HPDE6-E6E7 (cell line): ENCODE measurements around the gene EFNA5.
A peak's percentile ranks its signal among the peaks of the same experiment; 100 is the strongest.
"Not testable (repeated sequence)": the region's sequence is repeated elsewhere in the genome, so short reads cannot be mapped to it uniquely, and the experiment has no call there.

Experiments used
- DNase-seq: peaks from one replicate; pipeline ENCODE4 v3.0.0; 2011; ENCODE audit warnings: missing footprints; ENCODE audit errors: extremely low spot score

EFNA5 gene

GRCh38 chr5:107459605-107460004 lies 211.1 kb downstream of the EFNA5 start:
- DNase-seq = no peak

DNA sequence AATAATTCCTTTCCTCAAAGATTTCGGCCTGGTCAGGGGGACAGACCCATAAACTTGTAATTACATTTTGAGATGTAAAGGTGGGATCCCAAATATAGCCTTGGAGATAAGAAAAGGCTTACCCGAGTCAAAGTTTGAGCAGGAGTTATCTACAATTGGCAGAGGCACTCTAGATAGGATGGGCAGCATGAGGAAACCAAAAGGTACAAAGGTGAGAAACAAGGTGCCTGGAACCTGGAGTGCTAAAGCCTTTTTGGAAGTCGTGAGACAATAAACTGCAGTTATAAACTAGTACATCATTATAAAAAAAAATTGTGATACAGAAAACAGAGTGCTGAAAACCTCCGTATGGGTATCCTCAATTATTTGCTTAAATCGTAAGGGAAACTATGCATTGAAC lies 212.4 kb downstream of the EFNA5 start:
- DNase-seq = no peak

- DNase-seq = no peak
These were observed 212.9 kb downstream of the EFNA5 start for GRCh38 chr5:107457881-107458280.

DNA sequence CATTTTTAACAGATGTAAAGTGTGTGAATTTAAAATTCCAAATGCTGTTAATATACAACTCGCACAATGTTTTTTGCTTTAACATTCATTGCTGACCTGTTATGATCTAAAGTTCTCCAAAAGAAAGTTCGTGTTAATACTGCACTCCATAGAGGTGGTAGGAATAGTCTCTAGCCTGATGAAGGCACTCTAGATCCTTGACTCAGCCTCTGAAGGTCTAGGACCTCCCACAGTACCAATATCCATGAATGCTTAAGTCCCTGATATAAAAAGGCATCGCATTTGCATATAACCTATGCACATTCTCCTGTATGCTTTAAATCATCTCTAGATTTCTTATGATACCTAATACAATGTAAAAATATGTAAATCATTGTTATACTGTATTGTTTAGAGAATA lies 213.6 kb downstream of the EFNA5 start:
- DNase-seq = no peak

DNA sequence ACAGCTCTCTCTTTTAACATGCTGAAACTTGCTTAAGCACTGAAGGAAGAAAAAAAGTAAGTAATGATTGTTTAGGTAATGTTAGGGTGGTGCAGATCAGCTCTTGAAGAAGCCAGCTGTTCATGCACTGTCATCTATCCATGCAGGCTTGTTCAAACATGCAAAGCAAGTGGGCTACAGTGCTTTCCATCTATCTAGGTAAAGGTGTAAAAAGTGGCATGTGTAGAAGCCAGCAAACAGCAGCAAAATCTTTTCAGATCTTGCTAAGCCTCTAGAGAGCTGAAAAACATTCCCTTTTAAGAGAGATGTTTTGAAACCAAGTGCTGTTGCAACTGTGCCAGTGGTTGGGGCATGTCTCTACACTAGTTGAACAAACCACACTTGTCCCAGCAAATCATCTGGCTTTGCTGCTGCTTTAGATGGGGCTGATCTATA lies 214.4 kb downstream of the EFNA5 start:
- DNase-seq = peak; percentile 42

GRCh38 chr5:107455111-107455544 lies 215.6 kb downstream of the EFNA5 start:
- no peak for DNase-seq

GRCh38 chr5:107451827-107452226 lies 218.9 kb downstream of the EFNA5 start:
- DNase-seq = not testable (repeated sequence)

GRCh38 chr5:107451028-107451427 lies 219.7 kb downstream of the EFNA5 start:
- no peak for DNase-seq

- DNase-seq = no peak
These were observed 220.2 kb downstream of the EFNA5 start for GRCh38 chr5:107450531-107450930.

- DNase-seq = no peak
These were observed 221.4 kb downstream of the EFNA5 start for GRCh38 chr5:107449369-107449768.

- no peak for DNase-seq
These were observed 223.2 kb downstream of the EFNA5 start for GRCh38 chr5:107447587-107447986.

- no peak for DNase-seq
These were observed 223.8 kb downstream of the EFNA5 start for GRCh38 chr5:107446972-107447371.

DNA sequence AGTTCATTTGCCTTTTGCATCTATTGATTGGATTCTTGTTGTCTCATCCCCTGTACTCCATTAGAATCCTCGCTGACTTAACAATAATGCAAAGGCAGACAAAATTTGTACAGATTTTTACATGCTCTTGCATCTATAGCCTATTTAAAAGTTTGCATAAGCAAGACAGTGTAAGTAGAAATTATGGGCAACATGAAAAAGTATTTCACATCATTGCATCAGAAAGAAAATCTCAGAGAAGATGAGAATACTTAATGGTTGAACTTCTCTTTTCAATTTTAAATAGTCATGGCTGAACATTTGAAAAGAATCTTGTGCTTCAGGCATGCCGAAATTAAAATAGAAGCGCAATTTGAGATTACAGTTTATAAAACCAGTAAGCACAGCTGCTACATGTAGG lies 226.4 kb downstream of the EFNA5 start:
- DNase-seq = no peak

DNA sequence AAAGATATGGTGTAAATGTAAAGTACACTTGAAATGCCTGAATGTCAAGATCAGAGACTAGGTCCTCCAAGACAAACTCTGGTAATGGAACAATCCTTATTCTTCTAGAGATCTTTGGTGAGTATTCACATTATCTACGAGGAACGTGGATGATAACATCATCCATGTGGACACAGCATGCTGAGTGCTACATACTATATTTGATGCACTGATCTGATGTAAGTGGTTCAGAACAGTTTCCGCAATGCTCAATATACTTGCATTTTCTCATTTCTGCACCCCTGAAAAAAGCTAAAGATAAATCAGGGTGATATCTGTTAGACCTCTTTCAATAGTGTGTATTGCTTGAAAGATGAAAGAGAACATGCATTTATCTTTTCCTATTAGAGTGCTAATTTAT lies 226.8 kb downstream of the EFNA5 start:
- DNase-seq = no peak

DNA sequence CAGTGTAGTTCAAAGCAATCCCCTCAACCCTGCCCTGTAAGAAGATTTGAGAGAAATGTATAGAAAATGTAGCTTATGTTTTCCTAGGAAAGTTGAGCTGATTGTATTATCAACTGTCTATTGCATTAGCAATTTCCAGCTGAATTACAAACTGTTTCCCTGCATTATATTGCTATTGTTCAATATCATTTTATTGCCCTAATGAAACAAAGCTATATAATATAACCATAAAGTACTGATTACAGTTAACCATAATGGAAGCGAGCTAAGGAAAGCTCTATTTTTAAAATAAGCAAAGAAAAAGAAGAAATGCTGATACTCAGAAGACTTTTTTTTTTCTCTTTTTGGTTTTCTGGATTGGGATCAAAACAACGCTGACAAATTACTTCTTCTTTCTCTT lies 228.3 kb downstream of the EFNA5 start:
- DNase-seq = no peak

DNA sequence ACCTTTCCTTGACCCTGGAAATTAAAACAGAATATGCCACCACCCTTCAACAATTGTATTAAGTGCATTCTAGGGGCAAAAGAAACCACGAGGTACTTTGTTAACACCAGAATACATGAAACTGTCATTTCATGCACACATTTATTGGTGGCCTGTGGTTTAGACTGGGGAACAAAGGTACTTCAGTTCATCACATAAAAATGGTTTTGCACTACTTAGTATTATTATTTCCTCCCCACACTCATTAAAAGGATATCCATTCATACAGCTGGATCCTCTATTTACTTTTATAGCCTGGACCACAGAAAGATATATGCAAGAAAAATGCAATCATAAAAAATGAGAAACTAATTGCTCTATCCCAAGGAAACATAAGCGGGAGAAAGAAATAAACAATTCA lies 230.9 kb downstream of the EFNA5 start:
- no peak for DNase-seq

GRCh38 chr5:107437986-107438510 lies 232.7 kb downstream of the EFNA5 start:
- no peak for DNase-seq

DNA sequence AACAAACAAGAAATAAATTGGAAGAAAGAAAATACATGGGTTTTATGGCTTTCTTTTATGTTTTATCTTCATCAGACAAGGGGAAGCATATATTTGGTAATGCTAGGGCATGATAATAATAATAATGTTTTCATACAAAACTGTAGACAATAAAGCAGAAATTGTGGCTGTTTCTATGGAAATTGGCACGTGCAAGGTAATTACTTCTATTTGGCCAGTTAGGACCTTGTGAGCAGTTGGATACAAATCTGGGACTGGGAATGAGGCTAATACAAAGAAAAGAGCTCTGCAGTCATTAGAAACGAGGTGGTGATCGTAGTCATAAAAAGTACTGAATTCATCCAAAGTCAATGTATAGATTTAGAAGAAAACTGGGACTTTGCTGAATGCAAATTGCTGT lies 233.6 kb downstream of the EFNA5 start:
- no peak for DNase-seq

- DNase-seq = no peak
These were observed 234.5 kb downstream of the EFNA5 start for GRCh38 chr5:107436201-107436600.

DNA sequence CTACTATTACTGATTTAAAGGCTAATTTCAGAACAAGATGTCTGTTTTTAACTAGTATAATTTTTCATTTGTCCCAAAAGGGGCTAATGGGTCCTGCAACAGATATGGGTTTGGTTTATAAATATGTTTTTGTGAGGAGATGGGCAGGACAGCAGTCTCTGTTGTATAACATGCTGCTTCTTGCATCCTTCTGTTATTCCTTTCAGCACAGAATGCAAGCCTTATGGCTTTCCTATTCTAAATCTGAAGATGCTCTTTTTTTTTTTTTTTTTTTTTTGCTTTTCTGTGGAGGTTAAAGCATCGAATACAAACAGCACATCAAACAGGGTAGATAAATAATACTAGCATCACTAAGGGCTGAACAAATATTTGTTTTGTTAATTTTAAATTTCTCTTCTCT lies 235.7 kb downstream of the EFNA5 start:
- no peak for DNase-seq

GRCh38 chr5:107433646-107434045 lies 237.1 kb downstream of the EFNA5 start:
- DNase-seq = not testable (repeated sequence)

GRCh38 chr5:107431998-107432397 lies 238.7 kb downstream of the EFNA5 start:
- DNase-seq = no peak

- DNase-seq = no peak
These were observed 239.2 kb downstream of the EFNA5 start for GRCh38 chr5:107431536-107431935.

GRCh38 chr5:107430071-107430625 lies 240.6 kb downstream of the EFNA5 start:
- DNase-seq = no peak
